Ectodermal cell (in vitro differentiated cells): Measurements from ENCODE around the gene GTPBP3.
A peak's percentile ranks its signal among the peaks of the same experiment; 100 is the strongest.

Source experiments
- H3K27ac ChIP-seq: 2 replicates; pipeline ENCODE4 v1.7.0; 2013; ENCODE audit warnings: mild to moderate bottlenecking, low read depth, low read length; ENCODE audit not compliant: insufficient read depth, poor library complexity, severe bottlenecking
- H3K27me3 ChIP-seq: 2 replicates; pipeline ENCODE4 v1.7.0; 2013; ENCODE audit warnings: mild to moderate bottlenecking, low read length; ENCODE audit not compliant: insufficient read depth, control insufficient read depth, poor library complexity, severe bottlenecking
- H3K36me3 ChIP-seq: one replicate; pipeline ENCODE4 v1.7.0; 2013; ENCODE audit warnings: low read length; ENCODE audit not compliant: control insufficient read depth, insufficient read depth
- H3K4me1 ChIP-seq: one replicate; pipeline ENCODE4 v1.7.0; 2013; ENCODE audit warnings: low read length; ENCODE audit not compliant: control insufficient read depth, insufficient read depth
- H3K4me3 ChIP-seq: 2 replicates; pipeline ENCODE4 v1.7.0; 2013; ENCODE audit warnings: low read depth, low read length, control low read depth; ENCODE audit not compliant: insufficient read depth
- H3K9me3 ChIP-seq: 2 replicates; pipeline ENCODE4 v1.7.0; 2013; ENCODE audit warnings: mild to moderate bottlenecking, low read length, moderate library complexity; ENCODE audit not compliant: control insufficient read depth
- WGBS, 2 experiments: methylation state at CpG; one replicate each; pipeline ENCODE4 v1.1.7; 2013; ENCODE audit warnings: missing lambda C conversion rate in 2 of 2; 5-methylcytosine and 5-hydroxymethylcytosine counted together

GTPBP3 gene

GRCh38 chr19:17309965-17310461 lies 27.3 kb upstream of the GTPBP3 start:
- peak overlapping the region; percentile 63 for H3K27ac ChIP-seq
- H3K4me1 ChIP-seq, result no peaks in the 10 kb centered on the region
- H3K36me3 ChIP-seq, result peaks cover 17% of the 10 kb centered on the region
- H3K4me3 ChIP-seq, result peak overlapping the region; percentile 92
- H3K27me3 ChIP-seq, result no peaks in the 10 kb centered on the region
- WGBS, 2 experiments, result 9 to 10% methylated on average over 23 of the region's 23 CpGs
- H3K9me3 ChIP-seq, result no peaks in the 10 kb centered on the region

- Histone ChIP-seq H3K4me1 (no peaks in the 10 kb centered on the region), H3K4me3 (no peak overlapping the region), H3K27me3 (no peaks in the 10 kb centered on the region), H3K36me3 (peaks cover 24% of the 10 kb centered on the region), H3K27ac (no peak overlapping the region), H3K9me3 (no peaks in the 10 kb centered on the region)
- 81 to 89% methylated on average over 11 of the region's 11 CpGs for WGBS, 2 experiments
Observed at GRCh38 chr19:17311455-17312188, 25.7 kb upstream of the GTPBP3 start.

- H3K36me3 ChIP-seq, result peaks cover 24% of the 10 kb centered on the region
- WGBS, 2 experiments, result 92% methylated on average over 20 of the region's 20 CpGs
Observed at GRCh38 chr19:17312189-17313113, 24.9 kb upstream of the GTPBP3 start.

GRCh38 chr19:17314007-17314593 lies 23.3 kb upstream of the GTPBP3 start:
- H3K27me3 ChIP-seq, result no peaks in the 10 kb centered on the region
- H3K9me3 ChIP-seq, result no peaks in the 10 kb centered on the region
- peaks cover 24% of the 10 kb centered on the region for H3K36me3 ChIP-seq
- H3K27ac ChIP-seq, result no peak overlapping the region
- WGBS, 2 experiments, result 95 to 97% methylated on average over 19 of the region's 19 CpGs
- H3K4me1 ChIP-seq, result no peaks in the 10 kb centered on the region
- H3K4me3 ChIP-seq, result no peak overlapping the region

More at GRCh38 chr19:17312189-17313113, 24.9 kb upstream of the GTPBP3 start:
- Histone ChIP-seq H3K27ac (no peak overlapping the region), H3K9me3 (no peaks in the 10 kb centered on the region), H3K4me1 (no peaks in the 10 kb centered on the region), H3K4me3 (no peak overlapping the region), H3K27me3 (no peaks in the 10 kb centered on the region)

- no peak overlapping the region for H3K27ac ChIP-seq
- WGBS, 2 experiments, result 90 to 95% methylated on average over 6 of the region's 6 CpGs
- H3K36me3 ChIP-seq, result peaks cover 20% of the 10 kb centered on the region
- no peak overlapping the region for H3K4me3 ChIP-seq
- no peaks in the 10 kb centered on the region for H3K27me3 ChIP-seq
- no peaks in the 10 kb centered on the region for H3K9me3 ChIP-seq
- no peaks in the 10 kb centered on the region for H3K4me1 ChIP-seq
Observed at GRCh38 chr19:17318966-17319365, 18.4 kb upstream of the GTPBP3 start.

GRCh38 chr19:17319473-17320238 lies 17.7 kb upstream of the GTPBP3 start:
- Histone ChIP-seq H3K36me3 (peaks cover 14% of the 10 kb centered on the region), H3K9me3 (no peaks in the 10 kb centered on the region), H3K27ac (no peak overlapping the region), H3K27me3 (no peaks in the 10 kb centered on the region), H3K4me1 (no peaks in the 10 kb centered on the region), H3K4me3 (no peak overlapping the region)
- 94 to 95% methylated on average over 38 to 39 of the region's 40 CpGs for WGBS, 2 experiments

GRCh38 chr19:17320435-17320834 lies 16.9 kb upstream of the GTPBP3 start:
- Histone ChIP-seq H3K27me3 (no peaks in the 10 kb centered on the region), H3K4me1 (no peaks in the 10 kb centered on the region), H3K9me3 (no peaks in the 10 kb centered on the region), H3K36me3 (peaks cover 15% of the 10 kb centered on the region), H3K4me3 (no peak overlapping the region), H3K27ac (no peak overlapping the region)
- 86 to 89% methylated on average over 11 of the region's 11 CpGs for WGBS, 2 experiments

- Histone ChIP-seq H3K9me3 (no peaks in the 10 kb centered on the region), H3K27ac (peak overlapping the region; percentile 16), H3K4me1 (peaks cover 4% of the 10 kb centered on the region), H3K4me3 (no peak overlapping the region), H3K27me3 (no peaks in the 10 kb centered on the region), H3K36me3 (peaks cover 8% of the 10 kb centered on the region)
- 94% methylated on average over 19 of the region's 19 CpGs for WGBS, 2 experiments
Observed at GRCh38 chr19:17321655-17322489, 15.5 kb upstream of the GTPBP3 start.

GRCh38 chr19:17322854-17323253 lies 14.5 kb upstream of the GTPBP3 start:
- Histone ChIP-seq H3K9me3 (no peaks in the 10 kb centered on the region), H3K4me3 (no peak overlapping the region), H3K4me1 (peaks cover 9% of the 10 kb centered on the region), H3K27ac (no peak overlapping the region), H3K27me3 (no peaks in the 10 kb centered on the region), H3K36me3 (peaks cover 8% of the 10 kb centered on the region)
- WGBS, 2 experiments, result 93% methylated on average over 9 of the region's 10 CpGs
